ENCODE measurements around the gene ZNF132. TPM values are rescaled to one million over a fixed set of nuclear protein-coding genes. Genes with fewer than 3 reads are reported as not detected.

The ZNF132 gene
- total RNA-seq, 1 experiment from 2014 or later = not detected

GRCh38 chr19:58393725-58394033 is 46.3 kb downstream of the ZNF132 start:
- H3K27me3 ChIP-seq (ENCODE audit: low read length) = no peaks in the 10 kb centered on the region
- H3K36me3 ChIP-seq (ENCODE audit: insufficient read depth, low read length) = peaks cover 38% of the 10 kb centered on the region
- H3K27ac ChIP-seq (ENCODE audit: low read length) = no peak overlapping the region
- H3K79me2 ChIP-seq (ENCODE audit: low read length) = peaks cover 21% of the 10 kb centered on the region
- no peak overlapping the region for H3K4me3 ChIP-seq (ENCODE audit: low read length)
- no peak for DNase-seq
- H3K9ac ChIP-seq (ENCODE audit: low read length) = no peak overlapping the region
- no peak overlapping the region for H3K4me2 ChIP-seq (ENCODE audit: low read depth, low read length, poor library complexity, severe bottlenecking)
- peaks cover 49% of the 10 kb centered on the region for H4K20me1 ChIP-seq (ENCODE audit: insufficient read depth, low read depth, low read length)
- no peak overlapping the region for H2AFZ ChIP-seq (ENCODE audit: low read length)
- H3K4me1 ChIP-seq (ENCODE audit: low read length) = peaks cover 6% of the 10 kb centered on the region
- H3K9me2 ChIP-seq (replicated peaks; ENCODE audit: insufficient read depth, low read length) = no peaks in the 10 kb centered on the region
- H3K9me3 ChIP-seq (ENCODE audit: low read length) = no peaks in the 10 kb centered on the region

- Histone ChIP-seq H3K4me1 (ENCODE audit: low read length) (peaks cover 11% of the 10 kb centered on the region), H3K27me3 (ENCODE audit: low read length) (no peaks in the 10 kb centered on the region), H4K20me1 (ENCODE audit: insufficient read depth, low read depth, low read length) (peaks cover 53% of the 10 kb centered on the region), H2AFZ (ENCODE audit: low read length) (no peak overlapping the region), H3K9ac (ENCODE audit: low read length) (no peak overlapping the region), H3K27ac (ENCODE audit: low read length) (no peak overlapping the region), H3K9me3 (ENCODE audit: low read length) (no peaks in the 10 kb centered on the region), H3K9me2 (replicated peaks; ENCODE audit: insufficient read depth, low read length) (no peaks in the 10 kb centered on the region), H3K4me3 (ENCODE audit: low read length) (no peak overlapping the region), H3K79me2 (ENCODE audit: low read length) (peaks cover 27% of the 10 kb centered on the region), H3K36me3 (ENCODE audit: insufficient read depth, low read length) (peaks cover 43% of the 10 kb centered on the region), H3K4me2 (ENCODE audit: low read depth, low read length, poor library complexity, severe bottlenecking) (no peak overlapping the region)
- peak; percentile 50 for DNase-seq
These were observed 46.8 kb downstream of the ZNF132 start for GRCh38 chr19:58392945-58393724.

DNA sequence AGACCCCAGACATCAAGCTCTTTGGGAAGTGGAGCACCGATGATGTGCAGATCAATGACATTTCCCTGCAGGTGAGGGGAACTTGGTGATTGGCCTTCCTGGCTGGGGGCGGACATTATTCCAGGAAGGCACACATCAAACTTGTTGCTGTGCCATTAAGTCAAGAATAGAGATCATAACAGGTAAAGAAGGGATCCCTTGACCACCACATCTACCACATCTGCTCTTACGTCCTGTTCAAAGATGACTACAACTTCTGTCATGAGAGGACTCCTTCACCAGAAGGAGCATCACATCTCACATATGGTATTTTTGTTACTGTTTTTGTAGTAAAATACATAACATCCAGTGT is 51.8 kb downstream of the ZNF132 start:
- H3K36me3 ChIP-seq (ENCODE audit: insufficient read depth, low read length) = peaks cover 35% of the 10 kb centered on the region
- no peaks in the 10 kb centered on the region for H3K9me2 ChIP-seq (replicated peaks; ENCODE audit: insufficient read depth, low read length)
- peaks cover 64% of the 10 kb centered on the region for H3K79me2 ChIP-seq (ENCODE audit: low read length)
- H3K9me3 ChIP-seq (ENCODE audit: low read length) = no peaks in the 10 kb centered on the region
- peak overlapping the region; percentile 82 for H3K4me3 ChIP-seq (ENCODE audit: low read length)
- peak overlapping the region; percentile 79 for H3K4me2 ChIP-seq (ENCODE audit: low read depth, low read length, poor library complexity, severe bottlenecking)
- peak overlapping the region; percentile 96 for H3K9ac ChIP-seq (ENCODE audit: low read length)
- no peak overlapping the region for H2AFZ ChIP-seq (ENCODE audit: low read length)
- H3K4me1 ChIP-seq (ENCODE audit: low read length) = peaks cover 35% of the 10 kb centered on the region
- H3K27me3 ChIP-seq (ENCODE audit: low read length) = no peaks in the 10 kb centered on the region
- no peak for DNase-seq
- H3K27ac ChIP-seq (ENCODE audit: low read length) = peak overlapping the region; percentile 90; the same call in 1 of the 2 replicates
- H4K20me1 ChIP-seq (ENCODE audit: insufficient read depth, low read depth, low read length) = peaks cover 41% of the 10 kb centered on the region

DNA sequence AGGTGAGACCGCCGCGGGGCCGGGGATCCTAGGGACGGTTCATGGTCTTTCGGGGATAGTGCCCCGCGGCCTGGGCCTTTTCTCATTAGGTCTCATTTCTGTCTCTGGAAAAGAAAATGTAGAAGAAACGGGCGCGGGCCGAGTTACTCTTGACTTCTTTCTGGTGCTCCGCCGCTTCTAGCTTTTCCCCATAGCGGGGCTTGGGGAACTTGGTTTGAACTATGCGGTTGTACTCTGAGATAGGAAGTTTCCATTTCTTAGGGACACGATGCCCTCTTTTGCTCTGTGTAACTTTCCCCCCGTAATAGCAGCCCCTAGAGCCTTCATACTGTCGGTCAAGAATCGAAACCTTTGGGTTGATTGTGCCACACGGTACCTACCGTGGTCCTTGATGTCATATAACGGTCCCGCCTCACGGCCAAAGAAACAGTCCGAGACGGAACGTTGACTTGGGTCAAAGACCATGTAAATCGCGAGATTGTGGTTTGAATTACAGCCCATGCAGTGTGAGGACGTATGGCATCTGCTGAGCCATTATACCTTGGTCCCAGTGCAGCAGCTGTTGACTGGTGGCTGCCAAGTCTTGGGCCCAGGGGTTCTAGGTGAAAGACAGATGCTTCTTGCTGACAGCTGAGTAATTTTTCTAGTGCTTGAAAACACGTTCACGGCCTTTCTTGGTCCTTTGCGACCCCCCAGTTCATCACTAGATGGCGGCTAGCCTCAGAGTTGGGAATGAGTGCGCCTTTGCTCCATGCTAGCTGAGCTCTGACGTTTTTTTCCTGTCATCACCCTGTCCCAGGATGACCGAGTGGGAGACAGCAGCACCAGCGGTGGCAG is 52.4 kb downstream of the ZNF132 start:
- peak overlapping the region; percentile 90 for H3K27ac ChIP-seq (ENCODE audit: low read length)
- H3K9ac ChIP-seq (ENCODE audit: low read length) = peak overlapping the region; percentile 96
- no peaks in the 10 kb centered on the region for H3K27me3 ChIP-seq (ENCODE audit: low read length)
- peak overlapping the region; percentile 79 for H3K4me2 ChIP-seq (ENCODE audit: low read depth, low read length, poor library complexity, severe bottlenecking)
- no peak overlapping the region for H2AFZ ChIP-seq (ENCODE audit: low read length)
- H3K4me3 ChIP-seq (ENCODE audit: low read length) = peak overlapping the region; percentile 82
- H3K4me1 ChIP-seq (ENCODE audit: low read length) = peaks cover 41% of the 10 kb centered on the region
- no peaks in the 10 kb centered on the region for H3K9me3 ChIP-seq (ENCODE audit: low read length)
- peaks cover 29% of the 10 kb centered on the region for H3K36me3 ChIP-seq (ENCODE audit: insufficient read depth, low read length)
- no peaks in the 10 kb centered on the region for H3K9me2 ChIP-seq (replicated peaks; ENCODE audit: insufficient read depth, low read length)
- DNase-seq = peak; percentile 67
- H4K20me1 ChIP-seq (ENCODE audit: insufficient read depth, low read depth, low read length) = peaks cover 35% of the 10 kb centered on the region
- peaks cover 69% of the 10 kb centered on the region for H3K79me2 ChIP-seq (ENCODE audit: low read length)

DNA sequence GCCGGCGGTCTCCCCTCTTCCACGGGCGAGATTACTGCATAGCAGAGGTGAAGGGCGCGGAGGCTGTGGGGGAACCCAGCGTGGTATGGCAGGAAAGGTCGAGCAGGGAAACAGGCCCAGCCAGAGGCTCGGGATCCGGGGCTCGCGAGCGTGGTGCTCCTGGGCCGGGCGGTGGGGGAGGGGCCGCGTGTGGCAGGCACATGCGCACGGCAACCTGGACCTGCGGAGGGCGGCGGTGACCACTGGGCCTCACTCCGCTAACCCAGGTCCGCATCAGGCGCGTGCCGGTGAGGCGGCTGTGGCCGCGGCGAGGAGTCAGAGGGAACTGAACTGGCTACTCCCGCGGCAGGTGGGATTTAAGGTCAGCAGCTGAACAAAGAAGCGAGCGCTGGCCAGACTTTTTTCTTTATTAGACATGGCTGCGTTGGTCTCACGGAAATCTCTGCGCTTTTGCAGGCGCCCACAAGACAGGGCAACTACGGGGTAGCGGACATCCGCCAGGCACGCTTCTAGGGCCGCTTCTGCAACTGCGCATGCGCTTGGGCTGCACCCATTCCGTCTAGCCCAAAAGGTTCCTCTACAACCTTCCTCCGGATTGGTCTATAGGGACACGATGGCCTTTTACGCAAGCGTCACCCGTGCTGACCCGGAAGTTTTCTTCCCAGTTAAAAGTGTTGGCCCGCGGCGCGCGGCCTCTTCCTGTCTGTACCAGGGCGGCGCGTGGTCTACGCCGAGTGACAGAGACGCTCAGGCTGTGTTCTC is 53.2 kb downstream of the ZNF132 start, which contains the start of gene RPS5:
TSS of gene RPS5 (plus strand) at position 694 of the 762 bp plus-strand sequence. CDS start 869 bp downstream, outside the sequence.
- H3K9me3 ChIP-seq (ENCODE audit: low read length) = no peaks in the 10 kb centered on the region
- H3K36me3 ChIP-seq (ENCODE audit: insufficient read depth, low read length) = peaks cover 27% of the 10 kb centered on the region
- peaks cover 49% of the 10 kb centered on the region for H3K4me1 ChIP-seq (ENCODE audit: low read length)
- H3K4me3 ChIP-seq (ENCODE audit: low read length) = peak within 1 kb of the TSS; percentile 82
- H3K27ac ChIP-seq (ENCODE audit: low read length) = peak within 1 kb of the TSS; percentile 90
- no peaks in the 10 kb centered on the region for H3K27me3 ChIP-seq (ENCODE audit: low read length)
- H2AFZ ChIP-seq (ENCODE audit: low read length) = no peak within 1 kb of the TSS; the same call in 1 of the 2 replicates
- H4K20me1 ChIP-seq (ENCODE audit: insufficient read depth, low read depth, low read length) = peaks cover 34% of the 10 kb centered on the region
- H3K4me2 ChIP-seq (ENCODE audit: low read depth, low read length, poor library complexity, severe bottlenecking) = peak within 1 kb of the TSS; percentile 79
- peak within 1 kb of the TSS; percentile 96 for H3K9ac ChIP-seq (ENCODE audit: low read length)
- peak; percentile 100 for DNase-seq
- peaks cover 75% of the 10 kb centered on the region for H3K79me2 ChIP-seq (ENCODE audit: low read length)
- no peaks in the 10 kb centered on the region for H3K9me2 ChIP-seq (replicated peaks; ENCODE audit: insufficient read depth, low read length)

GRCh38 chr19:58385891-58386575 is 53.9 kb downstream of the ZNF132 start:
- H3K79me2 ChIP-seq (ENCODE audit: low read length) = peaks cover 81% of the 10 kb centered on the region
- peak; percentile 90 for DNase-seq

DNA sequence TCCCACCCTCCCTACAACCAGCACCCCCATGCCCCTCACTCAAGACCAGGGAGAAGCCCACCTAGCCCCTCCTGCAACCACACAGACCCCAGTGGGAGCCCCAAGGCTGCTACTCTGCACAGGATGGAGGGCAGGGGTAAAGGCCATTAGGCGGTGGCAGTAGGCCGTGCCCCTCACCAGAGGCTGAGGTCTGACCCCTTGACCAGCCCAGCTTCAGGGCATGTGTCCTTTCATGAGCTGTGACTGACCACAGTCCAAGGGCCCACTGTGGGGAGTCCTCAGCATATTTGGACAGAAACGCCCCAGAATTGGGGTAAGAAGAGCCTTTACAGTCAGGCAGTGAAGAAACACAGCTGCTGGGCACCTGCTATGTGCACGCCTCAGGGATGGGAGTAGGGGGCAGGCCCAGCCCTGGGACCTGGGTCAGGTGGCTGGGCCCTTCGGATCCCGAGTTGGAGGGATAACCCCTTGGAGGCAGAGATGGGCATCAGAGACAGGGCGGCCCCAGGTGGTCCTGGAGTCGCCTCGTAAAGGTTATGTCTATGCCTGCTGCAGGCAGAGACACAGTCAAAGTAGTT is 54.6 kb downstream of the ZNF132 start:
- H2AFZ ChIP-seq (ENCODE audit: low read length) = no peak overlapping the region
- H3K79me2 ChIP-seq (ENCODE audit: low read length) = peaks cover 75% of the 10 kb centered on the region
- peak overlapping the region; percentile 82 for H3K4me3 ChIP-seq (ENCODE audit: low read length)
- peak overlapping the region; percentile 90 for H3K27ac ChIP-seq (ENCODE audit: low read length)
- peaks cover 50% of the 10 kb centered on the region for H3K4me1 ChIP-seq (ENCODE audit: low read length)
- H3K4me2 ChIP-seq (ENCODE audit: low read depth, low read length, poor library complexity, severe bottlenecking) = peak overlapping the region; percentile 79
- H3K9ac ChIP-seq (ENCODE audit: low read length) = peak overlapping the region; percentile 96
- peaks cover 24% of the 10 kb centered on the region for H4K20me1 ChIP-seq (ENCODE audit: insufficient read depth, low read depth, low read length)
- no peaks in the 10 kb centered on the region for H3K27me3 ChIP-seq (ENCODE audit: low read length)
- DNase-seq = no peak
- no peaks in the 10 kb centered on the region for H3K9me2 ChIP-seq (replicated peaks; ENCODE audit: insufficient read depth, low read length)
- H3K36me3 ChIP-seq (ENCODE audit: insufficient read depth, low read length) = peaks cover 20% of the 10 kb centered on the region
- no peaks in the 10 kb centered on the region for H3K9me3 ChIP-seq (ENCODE audit: low read length)

More at GRCh38 chr19:58385891-58386575, 53.9 kb downstream of the ZNF132 start:
- Histone ChIP-seq H3K9ac (ENCODE audit: low read length) (peak overlapping the region; percentile 96), H4K20me1 (ENCODE audit: insufficient read depth, low read depth, low read length) (peaks cover 30% of the 10 kb centered on the region), H3K9me3 (ENCODE audit: low read length) (no peaks in the 10 kb centered on the region), H3K4me2 (ENCODE audit: low read depth, low read length, poor library complexity, severe bottlenecking) (peak overlapping the region; percentile 79), H3K27me3 (ENCODE audit: low read length) (no peaks in the 10 kb centered on the region), H3K4me3 (ENCODE audit: low read length) (peak overlapping the region; percentile 82), H3K9me2 (replicated peaks; ENCODE audit: insufficient read depth, low read length) (no peaks in the 10 kb centered on the region), H3K4me1 (ENCODE audit: low read length) (peaks cover 49% of the 10 kb centered on the region), H3K27ac (ENCODE audit: low read length) (peak overlapping the region; percentile 90), H2AFZ (ENCODE audit: low read length) (no peak overlapping the region; the same call in 1 of the 2 replicates), H3K36me3 (ENCODE audit: insufficient read depth, low read length) (peaks cover 26% of the 10 kb centered on the region)
